KMS-11 (cell line): Measurements from ENCODE around the gene EXOSC10.

Source experiments
- H2AFZ ChIP-seq: fragments of 200-600 bp; sonication (generic); 2 replicates; pipeline ENCODE4 v1.6.1; 2016; ENCODE audit warnings: antibody characterized with exemption, mixed run types, low read depth
- H3K27ac ChIP-seq: fragments of 200-600 bp; sonication (generic); 2 replicates; pipeline ENCODE4 v1.6.1; 2016; ENCODE audit warnings: mild to moderate bottlenecking, mixed run types
- H3K27me3 ChIP-seq: fragments of 200-600 bp; sonication (generic); 2 replicates; pipeline ENCODE4 v1.6.1; 2017; ENCODE audit warnings: mild to moderate bottlenecking, low read depth, mixed run types, moderate library complexity; ENCODE audit not compliant: insufficient read depth
- H3K36me3 ChIP-seq: fragments of 200-600 bp; sonication (generic); 2 replicates; pipeline ENCODE4 v1.6.1; 2017; ENCODE audit warnings: mild to moderate bottlenecking, mixed run types; ENCODE audit not compliant: insufficient read depth
- H3K4me1 ChIP-seq: fragments of 200-600 bp; sonication (generic); 2 replicates; pipeline ENCODE4 v1.6.1; 2016; ENCODE audit warnings: mild to moderate bottlenecking, low read depth, mixed run types; ENCODE audit not compliant: poor library complexity, severe bottlenecking
- H3K4me2 ChIP-seq: fragments of 200-600 bp; sonication (generic); 2 replicates; pipeline ENCODE4 v1.7.0; 2016; ENCODE audit warnings: mild to moderate bottlenecking, mixed run types
- H3K4me3 ChIP-seq: fragments of 200-600 bp; sonication (generic); IDR thresholded peaks from 2 replicates; pipeline ENCODE4 v1.6.1; 2017; ENCODE audit warnings: low read depth, low read length, mixed read lengths; ENCODE audit not compliant: insufficient read depth
- H3K79me2 ChIP-seq: fragments of 200-600 bp; sonication (generic); 2 replicates; pipeline ENCODE4 v1.6.1; 2016; ENCODE audit warnings: low read depth, mixed run types; ENCODE audit not compliant: insufficient read depth
- H3K9ac ChIP-seq: fragments of 200-600 bp; sonication (generic); 2 replicates; pipeline ENCODE4 v1.6.1; 2016; ENCODE audit warnings: mild to moderate bottlenecking, mixed run types
- H4K20me1 ChIP-seq: fragments of 200-600 bp; sonication (generic); 2 replicates; pipeline ENCODE4 v1.6.1; 2016; ENCODE audit warnings: mild to moderate bottlenecking, mixed run types; ENCODE audit not compliant: insufficient read depth
- CTCF ChIP-seq: fragments of 200-600 bp; sonication (generic); conservative IDR thresholded peaks from 2 replicates; pipeline ENCODE4 v1.6.1; 2017; ENCODE audit warnings: low read depth, mild to moderate bottlenecking, antibody characterized with exemption, low read length, moderate library complexity, mixed read lengths

EXOSC10 gene

GRCh38 chr1:11026052-11026451, 73.6 kb downstream of the EXOSC10 start:
- Histone ChIP-seq H3K9ac (no peak overlapping the region), H3K27ac (no peak overlapping the region), H2AFZ (no peak overlapping the region), H3K4me3 (no peak overlapping the region), H3K27me3 (no peaks in the 10 kb centered on the region), H3K4me1 (no peaks in the 10 kb centered on the region), H4K20me1 (peaks cover 10% of the 10 kb centered on the region), H3K36me3 (peaks cover 3% of the 10 kb centered on the region; the same call in 1 of the 2 replicates), H3K79me2 (no peaks in the 10 kb centered on the region), H3K4me2 (no peak overlapping the region)
- TF ChIP-seq CTCF, result no peak

- H3K4me1 ChIP-seq, result no peaks in the 10 kb centered on the region
- no peak overlapping the region for H3K27ac ChIP-seq
- no peak for TF ChIP-seq CTCF
- H3K4me3 ChIP-seq, result no peak overlapping the region
- H4K20me1 ChIP-seq, result peaks cover 14% of the 10 kb centered on the region
- no peaks in the 10 kb centered on the region for H3K79me2 ChIP-seq
- no peak overlapping the region for H2AFZ ChIP-seq
- no peak overlapping the region for H3K4me2 ChIP-seq
- no peaks in the 10 kb centered on the region for H3K27me3 ChIP-seq
- H3K36me3 ChIP-seq, result peaks cover 6% of the 10 kb centered on the region; the same call in 1 of the 2 replicates
- H3K9ac ChIP-seq, result no peak overlapping the region
These were observed 74.1 kb downstream of the EXOSC10 start for GRCh38 chr1:11025618-11026017.

GRCh38 chr1:11024874-11025203, 74.8 kb downstream of the EXOSC10 start:
- no peak overlapping the region for H3K27ac ChIP-seq
- H4K20me1 ChIP-seq, result peaks cover 14% of the 10 kb centered on the region
- no peaks in the 10 kb centered on the region for H3K4me1 ChIP-seq
- no peak overlapping the region for H3K4me3 ChIP-seq
- peaks cover 12% of the 10 kb centered on the region; the same call in 1 of the 2 replicates for H3K36me3 ChIP-seq
- no peak overlapping the region for H3K9ac ChIP-seq
- TF ChIP-seq CTCF, result no peak
- H2AFZ ChIP-seq, result no peak overlapping the region
- H3K4me2 ChIP-seq, result no peak overlapping the region
- no peaks in the 10 kb centered on the region for H3K79me2 ChIP-seq
- no peaks in the 10 kb centered on the region for H3K27me3 ChIP-seq

GRCh38 chr1:11024154-11024873, 75.4 kb downstream of the EXOSC10 start:
- Histone ChIP-seq H3K4me1 (no peaks in the 10 kb centered on the region), H3K4me3 (no peak overlapping the region), H3K27me3 (no peaks in the 10 kb centered on the region), H3K36me3 (peaks cover 18% of the 10 kb centered on the region; the same call in 1 of the 2 replicates), H4K20me1 (peaks cover 14% of the 10 kb centered on the region), H3K27ac (no peak overlapping the region), H3K9ac (no peak overlapping the region), H2AFZ (no peak overlapping the region), H3K79me2 (no peaks in the 10 kb centered on the region), H3K4me2 (no peak overlapping the region)
- TF ChIP-seq CTCF, result no peak
